ENCODE data around the gene HOXA4.

DNA sequence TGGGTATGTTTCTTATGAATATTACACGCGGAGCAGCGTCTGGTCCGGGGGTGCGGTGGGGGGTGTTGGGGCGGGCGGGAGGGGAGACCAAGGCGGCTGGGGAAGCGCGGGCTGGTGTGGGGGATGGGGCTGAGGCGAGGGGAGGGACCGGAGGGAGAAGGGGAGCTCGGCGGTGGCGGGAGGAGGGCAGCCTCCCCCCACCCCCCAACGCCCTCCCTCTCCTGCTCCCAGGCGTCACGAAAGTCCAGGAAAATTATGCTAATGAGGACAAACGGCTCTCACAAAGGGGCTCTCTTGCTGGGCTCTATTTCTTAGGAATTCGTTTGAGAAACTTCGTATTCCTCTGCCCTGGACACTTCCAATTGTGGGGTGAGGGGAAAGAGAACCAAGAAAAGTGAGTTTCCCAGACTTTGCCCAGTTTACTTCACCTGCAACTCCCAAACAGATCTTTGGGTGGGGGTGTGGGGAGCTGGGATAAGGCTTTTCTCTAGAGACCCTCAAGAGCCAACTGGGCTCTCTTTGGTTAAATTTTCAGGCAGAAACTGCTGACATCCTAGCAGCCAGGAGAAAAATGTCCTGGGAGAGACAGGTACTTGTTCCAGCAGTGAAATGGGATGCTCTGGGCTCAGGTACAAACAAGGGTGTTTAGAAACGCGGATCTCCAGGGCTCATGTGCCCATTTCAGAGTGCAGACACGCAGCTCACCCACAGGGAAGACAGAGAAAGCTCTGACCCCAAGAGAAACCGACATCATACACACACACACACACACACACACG lies 16.4 kb downstream of the HOXA4 start:
- TF ChIP-seq, protein P1, sequence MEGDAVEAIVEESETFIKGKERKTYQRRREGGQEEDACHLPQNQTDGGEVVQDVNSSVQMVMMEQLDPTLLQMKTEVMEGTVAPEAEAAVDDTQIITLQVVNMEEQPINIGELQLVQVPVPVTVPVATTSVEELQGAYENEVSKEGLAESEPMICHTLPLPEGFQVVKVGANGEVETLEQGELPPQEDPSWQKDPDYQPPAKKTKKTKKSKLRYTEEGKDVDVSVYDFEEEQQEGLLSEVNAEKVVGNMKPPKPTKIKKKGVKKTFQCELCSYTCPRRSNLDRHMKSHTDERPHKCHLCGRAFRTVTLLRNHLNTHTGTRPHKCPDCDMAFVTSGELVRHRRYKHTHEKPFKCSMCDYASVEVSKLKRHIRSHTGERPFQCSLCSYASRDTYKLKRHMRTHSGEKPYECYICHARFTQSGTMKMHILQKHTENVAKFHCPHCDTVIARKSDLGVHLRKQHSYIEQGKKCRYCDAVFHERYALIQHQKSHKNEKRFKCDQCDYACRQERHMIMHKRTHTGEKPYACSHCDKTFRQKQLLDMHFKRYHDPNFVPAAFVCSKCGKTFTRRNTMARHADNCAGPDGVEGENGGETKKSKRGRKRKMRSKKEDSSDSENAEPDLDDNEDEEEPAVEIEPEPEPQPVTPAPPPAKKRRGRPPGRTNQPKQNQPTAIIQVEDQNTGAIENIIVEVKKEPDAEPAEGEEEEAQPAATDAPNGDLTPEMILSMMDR (conservative IDR thresholded peaks at IDR 0.05 in 1 of 2, IDR thresholded peaks at IDR 0.05 in 1 of 2; ENCODE audit: low read depth in 1 of 2, low read length in 2 of 2): no peak
- no peak for TF ChIP-seq EZH2 (IDR thresholded peaks at IDR 0.05; ENCODE audit: low read length, missing control alignments)

All from fibroblast of lung (primary cell).